K562 (cell line): Measurements from ENCODE around the gene SCFD2.

Experiments used
- EP300 ChIP-seq: IDR thresholded peaks from 2 replicates; pipeline ENCODE4 v1.6.1; 2012; ENCODE audit warnings: low read length, improper control_type of control experiment
- EZH2 ChIP-seq: IDR thresholded peaks from 2 replicates; pipeline ENCODE4 v1.6.1; 2012; ENCODE audit warnings: low read depth, mild to moderate bottlenecking, inconsistent platforms, low read length, borderline replicate concordance
- GABPB1 ChIP-seq: sonication (generic); formaldehyde crosslinking; IDR thresholded peaks from 2 replicates; pipeline ENCODE4 v1.8.0; 2022; ENCODE audit warnings: mild to moderate bottlenecking, missing genetic modification reagents
- MAFF ChIP-seq: IDR thresholded peaks from 2 replicates; pipeline ENCODE4 v1.6.1; 2012; ENCODE audit warnings: low read length, improper control_type of control experiment
- MCM3 ChIP-seq: fragments of 450-650 bp; IDR thresholded peaks from 2 replicates; pipeline ENCODE4 v1.6.1; 2016
- MECOM ChIP-seq: fragments of 250-450 bp; sonication (Bioruptor Pico); IDR thresholded peaks from 2 replicates; pipeline ENCODE4 v1.8.0; 2022; ENCODE audit warnings: inconsistent platforms
- MTA2 ChIP-seq: fragments of 450-650 bp; IDR thresholded peaks from 2 replicates; pipeline ENCODE4 v1.6.1; 2016; ENCODE audit warnings: low read depth
- POLR2A ChIP-seq: fragments of 450-650 bp; conservative IDR thresholded peaks from 2 replicates; pipeline ENCODE4 v1.6.1; 2016
- SOX6 ChIP-seq: fragments of 450-650 bp; IDR thresholded peaks from 2 replicates; pipeline ENCODE4 v1.6.1; 2014; ENCODE audit warnings: mild to moderate bottlenecking
- ZNF174 ChIP-seq: fragments of 250-450 bp; sonication (Bioruptor Pico); IDR thresholded peaks from 2 replicates; pipeline ENCODE4 v1.4.0; 2020; ENCODE audit warnings: mild to moderate bottlenecking
- ZNF609 ChIP-seq: sonication (generic); formaldehyde crosslinking; IDR thresholded peaks from 2 replicates; pipeline ENCODE4 v1.8.1; 2023; ENCODE audit warnings: missing genetic modification reagents, mild to moderate bottlenecking, borderline replicate concordance
- TF ChIP-seq, protein P1 (sequence below), 3 experiments: IDR thresholded peaks in 2 of 3; conservative IDR thresholded peaks in 1 of 3; 2 replicates each; pipeline ENCODE4 v1.5.1; 2011 to 2012; ENCODE audit warnings: low read length in 3 of 3, mild to moderate bottlenecking in 3 of 3, control low read depth in 2 of 3, improper control_type of control experiment in 1 of 3, inconsistent platforms in 1 of 3, low read depth in 1 of 3, mixed read lengths in 1 of 3, moderate library complexity in 1 of 3; ENCODE audit not compliant: insufficient read depth in 2 of 3

- no peak for TF ChIP-seq POLR2A
- TF ChIP-seq, protein P1, sequence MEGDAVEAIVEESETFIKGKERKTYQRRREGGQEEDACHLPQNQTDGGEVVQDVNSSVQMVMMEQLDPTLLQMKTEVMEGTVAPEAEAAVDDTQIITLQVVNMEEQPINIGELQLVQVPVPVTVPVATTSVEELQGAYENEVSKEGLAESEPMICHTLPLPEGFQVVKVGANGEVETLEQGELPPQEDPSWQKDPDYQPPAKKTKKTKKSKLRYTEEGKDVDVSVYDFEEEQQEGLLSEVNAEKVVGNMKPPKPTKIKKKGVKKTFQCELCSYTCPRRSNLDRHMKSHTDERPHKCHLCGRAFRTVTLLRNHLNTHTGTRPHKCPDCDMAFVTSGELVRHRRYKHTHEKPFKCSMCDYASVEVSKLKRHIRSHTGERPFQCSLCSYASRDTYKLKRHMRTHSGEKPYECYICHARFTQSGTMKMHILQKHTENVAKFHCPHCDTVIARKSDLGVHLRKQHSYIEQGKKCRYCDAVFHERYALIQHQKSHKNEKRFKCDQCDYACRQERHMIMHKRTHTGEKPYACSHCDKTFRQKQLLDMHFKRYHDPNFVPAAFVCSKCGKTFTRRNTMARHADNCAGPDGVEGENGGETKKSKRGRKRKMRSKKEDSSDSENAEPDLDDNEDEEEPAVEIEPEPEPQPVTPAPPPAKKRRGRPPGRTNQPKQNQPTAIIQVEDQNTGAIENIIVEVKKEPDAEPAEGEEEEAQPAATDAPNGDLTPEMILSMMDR (IDR thresholded peaks at IDR 0.05 in 2 of 3, conservative IDR thresholded peaks at IDR 0.05 in 1 of 3; ENCODE audit: insufficient read depth in 2 of 3, low read depth in 1 of 3, low read length in 3 of 3), result no peak
- no peak for TF ChIP-seq MCM3
- TF ChIP-seq SOX6, result no peak
- no peak for TF ChIP-seq MTA2
- no peak for TF ChIP-seq MAFF
- TF ChIP-seq EP300, result no peak
- no peak for TF ChIP-seq EZH2
- TF ChIP-seq GABPB1, result no peak
- no peak for TF ChIP-seq MECOM (CRISPR knock-in tag)
- no peak for TF ChIP-seq ZNF174 (CRISPR knock-in tag)
- TF ChIP-seq ZNF609, result no peak
Observed at GRCh38 chr4:53374777-53375258, 9.0 kb upstream of the SCFD2 start.
